GM12873 (cell line): ENCODE data around the gene RNU7-1.

Source experiments
- TF ChIP-seq, protein P1 (sequence below): IDR thresholded peaks from 2 replicates; pipeline ENCODE4 v1.5.1; 2012; ENCODE audit warnings: low read depth, mild to moderate bottlenecking, moderate library complexity, low read length, control low read depth; ENCODE audit not compliant: insufficient read depth; ENCODE audit errors: missing control alignments

Gene RNU7-1

DNA sequence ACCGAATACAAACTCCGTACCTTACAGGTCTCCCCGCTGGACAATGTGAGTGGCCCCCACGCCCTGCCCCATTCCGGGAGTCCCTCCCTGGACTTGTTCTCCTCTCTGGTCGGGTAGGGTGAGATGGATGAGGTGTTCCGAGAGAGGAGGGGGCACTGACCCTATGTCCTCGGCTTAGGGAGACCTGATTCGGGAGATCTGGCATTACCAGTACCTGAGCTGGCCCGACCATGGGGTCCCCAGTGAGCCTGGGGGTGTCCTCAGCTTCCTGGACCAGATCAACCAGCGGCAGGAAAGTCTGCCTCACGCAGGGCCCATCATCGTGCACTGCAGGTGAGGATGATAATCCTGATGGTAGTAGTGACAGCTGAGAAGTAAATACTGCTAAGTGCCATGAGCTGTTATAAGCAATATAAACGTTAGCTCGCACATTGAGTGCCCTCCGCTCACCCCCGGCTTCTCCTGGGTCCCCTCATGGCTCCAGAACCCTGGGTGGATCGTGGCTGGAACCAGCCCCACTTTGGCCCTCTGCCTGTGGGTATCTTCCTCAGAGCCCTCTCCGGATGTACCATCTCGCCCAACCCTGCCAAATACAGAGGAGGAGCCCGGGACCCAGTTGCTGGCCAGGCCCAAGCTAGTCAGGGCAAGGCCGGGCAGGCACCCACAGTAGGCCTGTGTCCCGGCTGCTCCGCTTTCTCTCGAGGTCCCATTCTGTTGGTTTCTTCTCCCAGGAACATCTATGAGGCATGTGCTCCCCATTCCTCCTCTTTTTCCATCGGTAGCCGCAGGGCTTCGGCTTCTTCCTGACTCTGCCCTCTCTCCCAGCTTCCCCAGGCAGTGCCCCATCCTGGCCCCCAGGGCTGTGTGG is 14.4 kb downstream of the RNU7-1 start:
- TF ChIP-seq, protein P1, sequence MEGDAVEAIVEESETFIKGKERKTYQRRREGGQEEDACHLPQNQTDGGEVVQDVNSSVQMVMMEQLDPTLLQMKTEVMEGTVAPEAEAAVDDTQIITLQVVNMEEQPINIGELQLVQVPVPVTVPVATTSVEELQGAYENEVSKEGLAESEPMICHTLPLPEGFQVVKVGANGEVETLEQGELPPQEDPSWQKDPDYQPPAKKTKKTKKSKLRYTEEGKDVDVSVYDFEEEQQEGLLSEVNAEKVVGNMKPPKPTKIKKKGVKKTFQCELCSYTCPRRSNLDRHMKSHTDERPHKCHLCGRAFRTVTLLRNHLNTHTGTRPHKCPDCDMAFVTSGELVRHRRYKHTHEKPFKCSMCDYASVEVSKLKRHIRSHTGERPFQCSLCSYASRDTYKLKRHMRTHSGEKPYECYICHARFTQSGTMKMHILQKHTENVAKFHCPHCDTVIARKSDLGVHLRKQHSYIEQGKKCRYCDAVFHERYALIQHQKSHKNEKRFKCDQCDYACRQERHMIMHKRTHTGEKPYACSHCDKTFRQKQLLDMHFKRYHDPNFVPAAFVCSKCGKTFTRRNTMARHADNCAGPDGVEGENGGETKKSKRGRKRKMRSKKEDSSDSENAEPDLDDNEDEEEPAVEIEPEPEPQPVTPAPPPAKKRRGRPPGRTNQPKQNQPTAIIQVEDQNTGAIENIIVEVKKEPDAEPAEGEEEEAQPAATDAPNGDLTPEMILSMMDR: no peak

DNA sequence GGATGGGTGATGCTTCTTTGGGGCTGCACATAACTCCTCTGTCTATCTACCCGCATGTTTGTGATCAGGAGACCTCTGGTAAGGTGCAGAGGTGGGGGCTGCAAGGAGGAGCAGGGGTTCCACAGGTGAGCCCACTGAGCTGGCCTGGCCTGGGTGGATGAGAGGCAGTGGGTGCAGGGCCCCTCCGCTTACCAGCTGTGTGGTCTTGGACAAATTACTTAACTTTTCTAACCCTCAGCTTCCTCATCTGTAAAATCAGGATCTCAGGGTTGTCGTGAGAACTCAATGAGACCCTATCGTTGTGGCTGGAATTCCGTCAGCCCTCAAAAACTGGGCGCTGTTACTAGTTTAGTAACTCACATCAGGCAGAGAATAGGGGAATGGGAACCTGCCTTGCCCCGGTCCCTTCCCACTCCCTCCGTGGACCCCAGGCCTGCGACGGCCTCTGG is 15.0 kb downstream of the RNU7-1 start:
- TF ChIP-seq, protein P1: no peak

DNA sequence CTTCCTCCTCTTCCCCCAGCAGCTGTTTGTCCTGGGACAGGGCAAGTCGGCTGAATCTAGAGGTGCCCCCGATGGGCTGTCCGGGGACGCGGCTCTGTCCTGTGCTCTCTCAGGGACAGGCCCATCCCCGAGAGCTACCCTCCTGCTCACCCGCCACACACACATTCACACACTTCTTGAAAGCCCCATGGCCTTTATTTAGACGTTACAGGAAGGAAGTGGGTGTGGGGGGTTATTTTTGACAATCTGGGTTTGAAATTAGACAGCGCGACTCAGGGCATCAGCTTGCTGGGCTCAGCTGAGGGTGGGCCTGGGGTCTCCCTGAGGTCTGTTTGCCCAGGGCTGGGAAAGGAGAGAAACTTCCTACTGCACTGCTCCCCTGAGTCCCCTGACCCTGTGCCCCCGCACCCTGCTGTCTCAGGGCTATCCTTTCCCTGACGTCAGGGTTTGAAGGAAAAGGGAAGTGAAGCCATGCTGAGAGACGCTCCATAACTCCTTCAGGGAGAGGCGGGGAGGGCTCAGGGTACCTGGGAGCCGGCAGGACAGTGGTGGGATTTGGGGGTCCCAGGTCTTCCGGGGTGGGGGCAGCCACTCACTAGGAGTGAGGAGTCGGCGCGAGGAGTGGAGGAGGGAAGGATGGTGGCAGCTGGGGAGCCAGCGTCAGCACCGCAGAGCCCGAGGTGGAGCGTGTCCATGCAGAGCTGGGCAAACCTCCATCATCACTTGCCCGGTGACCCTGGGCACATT is 15.6 kb downstream of the RNU7-1 start:
- TF ChIP-seq, protein P1: no peak

DNA sequence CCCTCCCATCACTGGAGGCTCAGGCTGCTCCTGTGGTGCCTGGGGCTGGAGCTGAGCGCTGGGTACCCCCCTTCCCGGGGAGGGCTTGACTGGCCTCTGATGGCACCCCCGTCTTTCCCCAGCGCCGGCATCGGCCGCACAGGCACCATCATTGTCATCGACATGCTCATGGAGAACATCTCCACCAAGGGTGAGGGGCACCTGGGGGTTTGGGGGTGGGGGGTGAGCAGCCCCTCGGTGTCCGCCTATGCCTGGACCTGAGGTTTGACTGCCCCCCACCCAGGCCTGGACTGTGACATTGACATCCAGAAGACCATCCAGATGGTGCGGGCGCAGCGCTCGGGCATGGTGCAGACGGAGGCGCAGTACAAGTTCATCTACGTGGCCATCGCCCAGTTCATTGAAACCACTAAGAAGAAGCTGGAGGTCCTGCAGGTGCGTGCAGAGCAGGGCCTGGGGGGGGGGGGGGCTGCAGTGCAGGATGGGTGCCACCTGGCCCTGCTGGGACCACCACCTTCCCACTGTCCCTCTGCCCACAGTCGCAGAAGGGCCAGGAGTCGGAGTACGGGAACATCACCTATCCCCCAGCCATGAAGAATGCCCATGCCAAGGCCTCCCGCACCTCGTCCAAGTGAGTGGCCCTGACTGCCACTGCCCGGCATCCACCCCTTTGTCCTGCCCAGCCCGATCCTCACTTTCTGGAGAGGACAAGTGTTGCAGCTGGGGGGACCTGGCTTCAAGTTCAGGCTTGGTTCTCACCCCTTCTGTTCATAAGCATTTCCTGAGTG is 16.4 kb downstream of the RNU7-1 start:
- TF ChIP-seq, protein P1: no peak

DNA sequence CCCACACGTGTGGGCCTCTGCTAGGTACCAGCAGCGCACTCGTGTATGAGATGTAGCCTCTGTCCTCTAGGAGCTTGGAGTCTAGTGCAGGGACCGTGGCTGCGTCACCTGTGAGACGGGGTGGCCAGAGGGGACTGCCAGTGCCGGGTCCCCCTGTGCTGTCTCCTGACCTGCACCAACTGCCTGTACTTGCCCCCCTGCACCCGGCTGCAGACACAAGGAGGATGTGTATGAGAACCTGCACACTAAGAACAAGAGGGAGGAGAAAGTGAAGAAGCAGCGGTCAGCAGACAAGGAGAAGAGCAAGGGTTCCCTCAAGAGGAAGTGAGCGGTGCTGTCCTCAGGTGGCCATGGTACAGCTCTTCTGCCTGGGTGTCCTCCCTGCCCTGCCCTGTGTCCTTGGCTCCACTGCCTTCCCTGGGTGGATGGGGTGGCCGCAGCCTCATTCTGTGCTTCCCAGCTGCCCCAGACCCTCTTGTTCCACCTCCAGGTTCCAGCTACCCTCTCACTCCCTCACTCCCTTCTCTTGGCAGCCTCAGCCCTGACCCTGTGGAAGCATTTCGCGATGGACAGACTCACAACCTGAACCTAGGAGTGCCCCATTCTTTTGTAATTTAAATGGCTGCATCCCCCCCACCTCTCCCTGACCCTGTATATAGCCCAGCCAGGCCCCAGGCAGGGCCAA is 17.1 kb downstream of the RNU7-1 start:
- TF ChIP-seq, protein P1: peak; percentile 64

DNA sequence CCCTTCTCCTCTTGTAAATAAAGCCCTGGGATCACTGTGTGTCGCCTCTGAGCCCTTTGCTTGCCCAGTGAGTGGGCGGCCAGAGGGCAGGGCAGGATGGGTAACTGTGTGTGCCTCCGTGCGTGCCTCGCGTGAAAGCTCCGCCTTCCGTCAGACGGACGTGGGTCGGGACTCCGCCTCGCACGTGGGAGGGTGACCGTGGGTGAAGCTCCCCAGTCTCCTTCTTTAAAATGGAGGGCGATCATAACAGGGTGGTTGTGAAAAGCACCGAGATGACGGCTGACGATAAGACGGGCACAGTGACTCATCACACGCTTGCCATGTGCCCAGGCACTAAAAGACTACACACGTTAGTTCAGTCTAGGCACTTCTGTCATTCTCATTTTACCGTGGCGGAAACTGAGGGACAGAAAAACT is 17.7 kb downstream of the RNU7-1 start:
- TF ChIP-seq, protein P1: no peak
